Mammary epithelial cell (primary cell): ENCODE results near the gene DHX36.

Experiments
- CTCF ChIP-seq, 2 donors: IDR thresholded peaks in 1 of 2; conservative IDR thresholded peaks in 1 of 2; 2 replicates each; pipeline ENCODE4 v1.5.1; 2011 to 2012; ENCODE audit warnings: inconsistent platforms in 2 of 2, low read length in 2 of 2, mild to moderate bottlenecking in 2 of 2, control low read depth in 1 of 2, low read depth in 1 of 2; ENCODE audit not compliant: insufficient read depth in 1 of 2; ENCODE audit errors: extremely low read depth in 1 of 2
- EZH2 ChIP-seq: IDR thresholded peaks from 2 replicates; pipeline ENCODE4 v1.6.1; 2012; ENCODE audit warnings: low read length, inconsistent platforms, borderline replicate concordance

- TF ChIP-seq CTCF (conservative IDR thresholded peaks at IDR 0.05 in 1 of 2, IDR thresholded peaks at IDR 0.05 in 1 of 2; ENCODE audit: extremely low read depth in 1 of 2, insufficient read depth in 1 of 2, low read depth in 1 of 2, low read length in 2 of 2), result no peak
- TF ChIP-seq EZH2, result no peak
Measured at GRCh38 chr3:154223519-154223918, 100.8 kb downstream of the DHX36 start.
